Natural killer cell (primary cell): ENCODE data around the gene C16orf96. TPM values are rescaled to one million over a fixed set of nuclear protein-coding genes. Genes with fewer than 3 reads are reported as not detected.

Source experiments
- ATAC-seq, 3 donors: fragments of 150-1000 bp in 2 of 3; fragments of 200-7000 bp in 1 of 3; cut with Tn5 transposase; 1 replicate in 1 of 3; 2 replicates in 2 of 3; pipeline ENCODE4 v1.10.0; 2021; ENCODE audit warnings: mild to moderate bottlenecking in 2 of 3, moderate library complexity in 2 of 3
- DNase-seq, 2 donors: peaks; one replicate each; pipeline versions ENCODE4 v3.0.0 to v3.0.0-alpha.2; 2013 to 2021; ENCODE audit warnings: mixed read lengths in 1 of 2
- H3K27ac ChIP-seq: one replicate; pipeline ENCODE4 v1.5.1; 2013; ENCODE audit warnings: mild to moderate bottlenecking, low read length
- H3K27me3 ChIP-seq: one replicate; pipeline ENCODE4 v1.6.1; 2013; ENCODE audit warnings: low read length; ENCODE audit not compliant: control insufficient read depth, insufficient read depth
- H3K36me3 ChIP-seq: one replicate; pipeline ENCODE4 v1.6.1; 2013; ENCODE audit warnings: low read length; ENCODE audit not compliant: control insufficient read depth, insufficient read depth
- H3K4me1 ChIP-seq: one replicate; pipeline ENCODE4 v1.6.1; 2013; ENCODE audit warnings: low read length; ENCODE audit not compliant: control insufficient read depth, insufficient read depth
- H3K4me3 ChIP-seq: one replicate; pipeline ENCODE4 v1.5.1; 2013; ENCODE audit warnings: low read length
- H3K9me3 ChIP-seq: one replicate; pipeline ENCODE4 v1.6.1; 2013; ENCODE audit warnings: low read length; ENCODE audit not compliant: control insufficient read depth, insufficient read depth
- H3K27ac Mint-ChIP-seq, 2 donors: one replicate each; pipeline ENCODE4 v1.8.0; 2022; ENCODE audit warnings: mild to moderate bottlenecking in 2 of 2, mixed read lengths in 2 of 2, moderate library complexity in 1 of 2
- H3K27me3 Mint-ChIP-seq, 2 donors: one replicate each; pipeline ENCODE4 v1.8.0; 2022; ENCODE audit warnings: low read depth in 2 of 2, mixed read lengths in 2 of 2
- H3K36me3 Mint-ChIP-seq: one replicate; pipeline ENCODE4 v1.8.0; 2022; ENCODE audit warnings: mixed read lengths
- H3K4me1 Mint-ChIP-seq, 2 donors: one replicate each; pipeline ENCODE4 v1.8.0; 2022; ENCODE audit warnings: mixed read lengths in 2 of 2
- H3K4me3 Mint-ChIP-seq: one replicate; pipeline ENCODE4 v1.8.0; 2022; ENCODE audit warnings: mild to moderate bottlenecking, moderate library complexity, mixed read lengths
- H3K9me3 Mint-ChIP-seq, 2 donors: one replicate each; pipeline ENCODE4 v1.8.0; 2022; ENCODE audit warnings: mixed read lengths in 2 of 2
- WGBS: methylation state at CpG from one replicate; pipeline ENCODE4 v1.1.7; 2013; ENCODE audit warnings: missing lambda C conversion rate; ENCODE audit not compliant: insufficient coverage; 5-methylcytosine and 5-hydroxymethylcytosine counted together
- intact Hi-C: fragments of 100-400 bp; cut with micrococcal nuclease; formaldehyde crosslinking; loops from one replicate; pipeline ENCODE4 v1.14.2; 2022
- total RNA-seq, 4 donors: library from RNA; stranded (reverse); fragments of 120-200 nt in 1 of 4; gene quantifications; one replicate each; pipeline versions ENCODE4 v1.2.3 to v1.2.4, GENCODE V29; 2013 to 2022
- TF ChIP-seq, protein P1 (sequence below): fragments of 200-600 bp; IDR thresholded peaks from one replicate; pipeline ENCODE4 v1.8.0; 2022; ENCODE audit warnings: antibody characterized with exemption

Gene C16orf96
- total RNA-seq, 3 donors from 2014 or later (not counting 1 experiment from before 2014, with no cell fraction given), result 0.35 to 0.61 (median 0.43) TPM

DNA sequence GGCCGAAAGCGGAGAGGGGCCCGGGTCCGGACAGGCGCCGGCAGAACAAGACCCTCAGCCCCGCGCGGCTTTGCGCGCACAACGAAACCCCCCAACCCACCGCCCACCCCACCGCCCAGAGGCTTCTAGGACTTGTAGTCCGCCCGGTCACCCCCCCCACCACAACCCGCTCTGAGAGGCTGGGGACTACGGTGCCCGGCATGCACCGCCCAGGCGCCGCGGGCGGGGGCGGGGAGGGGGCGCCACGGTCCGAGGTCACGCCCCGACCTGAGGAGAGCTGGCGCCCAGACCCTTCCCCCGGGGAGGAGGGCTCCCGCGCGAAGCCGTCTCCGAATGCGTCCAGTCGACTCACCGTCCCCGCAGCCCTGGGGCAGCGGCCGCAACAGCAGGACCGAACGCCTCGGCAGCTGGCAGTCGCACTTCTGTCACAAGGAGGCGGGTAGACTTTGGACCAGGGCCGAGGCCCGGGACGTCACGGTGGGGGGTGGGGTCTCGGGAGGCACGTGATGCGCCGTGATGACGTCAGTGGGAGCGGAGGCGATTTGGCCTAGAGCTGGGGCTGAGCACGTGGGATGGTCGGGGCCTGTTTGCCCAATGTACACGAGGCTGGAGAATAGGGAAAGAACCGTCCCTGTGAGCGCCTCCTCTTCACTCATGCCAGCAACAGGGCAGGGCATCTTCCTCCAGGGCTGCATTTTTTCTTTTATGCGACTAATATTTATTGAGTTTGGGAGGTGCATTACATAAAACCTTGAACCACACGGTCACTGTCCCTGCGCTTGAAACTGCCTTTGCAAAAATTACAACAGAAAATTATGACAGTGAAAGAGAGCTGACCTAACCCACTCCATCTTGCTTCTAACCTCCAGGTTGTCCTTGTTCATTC lies 17.5 kb upstream of the C16orf96 start, which contains the start of gene CDIP1:
Gene CDIP1 (minus strand): TSS at position 424 of the 886 bp plus-strand sequence. CDS start 24,643 bp downstream, outside the sequence.
- H3K27me3 Mint-ChIP-seq, result no peaks in the 10 kb centered on the region
- peaks cover 9% of the 10 kb centered on the region for H3K9me3 ChIP-seq
- peak within 1 kb of the TSS; percentile 84 for H3K4me3 Mint-ChIP-seq
- TF ChIP-seq, protein P1, sequence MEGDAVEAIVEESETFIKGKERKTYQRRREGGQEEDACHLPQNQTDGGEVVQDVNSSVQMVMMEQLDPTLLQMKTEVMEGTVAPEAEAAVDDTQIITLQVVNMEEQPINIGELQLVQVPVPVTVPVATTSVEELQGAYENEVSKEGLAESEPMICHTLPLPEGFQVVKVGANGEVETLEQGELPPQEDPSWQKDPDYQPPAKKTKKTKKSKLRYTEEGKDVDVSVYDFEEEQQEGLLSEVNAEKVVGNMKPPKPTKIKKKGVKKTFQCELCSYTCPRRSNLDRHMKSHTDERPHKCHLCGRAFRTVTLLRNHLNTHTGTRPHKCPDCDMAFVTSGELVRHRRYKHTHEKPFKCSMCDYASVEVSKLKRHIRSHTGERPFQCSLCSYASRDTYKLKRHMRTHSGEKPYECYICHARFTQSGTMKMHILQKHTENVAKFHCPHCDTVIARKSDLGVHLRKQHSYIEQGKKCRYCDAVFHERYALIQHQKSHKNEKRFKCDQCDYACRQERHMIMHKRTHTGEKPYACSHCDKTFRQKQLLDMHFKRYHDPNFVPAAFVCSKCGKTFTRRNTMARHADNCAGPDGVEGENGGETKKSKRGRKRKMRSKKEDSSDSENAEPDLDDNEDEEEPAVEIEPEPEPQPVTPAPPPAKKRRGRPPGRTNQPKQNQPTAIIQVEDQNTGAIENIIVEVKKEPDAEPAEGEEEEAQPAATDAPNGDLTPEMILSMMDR, result no peak
- H3K36me3 Mint-ChIP-seq, result no peaks in the 10 kb centered on the region
- H3K9me3 Mint-ChIP-seq, result peaks cover 0 to 2% of the 10 kb centered on the region in 2 donors
- no peaks in the 10 kb centered on the region for H3K36me3 ChIP-seq
- intact Hi-C loops, result loop anchor here (5.0 kb wide), 2 partner anchors 61 to 111 kb away; partner anchors contain the start of genes DNAJA3 and HMOX2
- H3K27ac Mint-ChIP-seq, result peak within 1 kb of the TSS; percentile 85 to 88
- no peaks in the 10 kb centered on the region for H3K27me3 ChIP-seq
- peak within 1 kb of the TSS; percentile 60 for H3K4me3 ChIP-seq
- peak; percentile 92 to 97 for DNase-seq
- 5% methylated on average over 64 of the region's 67 CpGs for WGBS
- peaks cover 36 to 45% of the 10 kb centered on the region in 2 donors for H3K4me1 Mint-ChIP-seq
- H3K27ac ChIP-seq, result peak within 1 kb of the TSS; percentile 91
- peaks cover 43% of the 10 kb centered on the region for H3K4me1 ChIP-seq
- peak; percentile 87 to 93 (median 88) for ATAC-seq

GRCh38 chr16:4539716-4540284 lies 16.3 kb upstream of the C16orf96 start:
- Histone ChIP-seq H3K4me1 (peaks cover 31% of the 10 kb centered on the region), H3K36me3 (no peaks in the 10 kb centered on the region), H3K27ac (no peak overlapping the region), H3K27me3 (no peaks in the 10 kb centered on the region), H3K4me3 (no peak overlapping the region), H3K9me3 (peaks cover 9% of the 10 kb centered on the region)
- no peaks in the 10 kb centered on the region for H3K36me3 Mint-ChIP-seq
- H3K9me3 Mint-ChIP-seq, result peaks cover 0 to 2% of the 10 kb centered on the region in 2 donors
- 86% methylated on average over 2 of the region's 2 CpGs for WGBS
- peak overlapping the region; percentile 66 for H3K4me3 Mint-ChIP-seq
- TF ChIP-seq, protein P1, result no peak
- H3K27ac Mint-ChIP-seq, result peak overlapping the region; percentile 24 to 88
- no peaks in the 10 kb centered on the region for H3K27me3 Mint-ChIP-seq
- ATAC-seq, result no peak
- no peak for DNase-seq
- intact Hi-C loops, result loop anchor here (5.0 kb wide), 2 partner anchors 62 to 112 kb away; partner anchors contain the start of genes DNAJA3 and HMOX2
- H3K4me1 Mint-ChIP-seq, result peaks cover 28 to 37% of the 10 kb centered on the region in 2 donors

- TF ChIP-seq, protein P1, result no peak
- no peak overlapping the region for H3K27ac Mint-ChIP-seq
- H3K27me3 Mint-ChIP-seq, result no peaks in the 10 kb centered on the region
- ATAC-seq (no peak), DNase-seq (no peak)
- Histone ChIP-seq H3K4me1 (peaks cover 8% of the 10 kb centered on the region), H3K27ac (no peak overlapping the region), H3K4me3 (no peak overlapping the region), H3K27me3 (no peaks in the 10 kb centered on the region), H3K9me3 (peaks cover 8% of the 10 kb centered on the region), H3K36me3 (no peaks in the 10 kb centered on the region)
- WGBS, result 84% methylated on average over 8 of the region's 8 CpGs
- peaks cover 4 to 5% of the 10 kb centered on the region in 2 donors for H3K4me1 Mint-ChIP-seq
- H3K4me3 Mint-ChIP-seq, result no peak overlapping the region
- H3K9me3 Mint-ChIP-seq, result peaks cover 0 to 2% of the 10 kb centered on the region in 2 donors
- no peaks in the 10 kb centered on the region for H3K36me3 Mint-ChIP-seq
- intact Hi-C loops, result no loop called here
Observed at GRCh38 chr16:4544473-4544872, 11.7 kb upstream of the C16orf96 start.
